Natural killer cell (primary cell): Measurements from ENCODE around the gene CACFD1. TPM values are rescaled to one million over a fixed set of nuclear protein-coding genes. Genes with fewer than 3 reads are reported as not detected.

Source experiments
- ATAC-seq, 3 donors: fragments of 150-1000 bp in 2 of 3; fragments of 200-7000 bp in 1 of 3; cut with Tn5 transposase; 1 replicate in 1 of 3; 2 replicates in 2 of 3; pipeline ENCODE4 v1.10.0; 2021; ENCODE audit warnings: mild to moderate bottlenecking in 2 of 3, moderate library complexity in 2 of 3
- DNase-seq, 2 donors: peaks; one replicate each; pipeline versions ENCODE4 v3.0.0 to v3.0.0-alpha.2; 2013 to 2021; ENCODE audit warnings: mixed read lengths in 1 of 2
- H3K27ac ChIP-seq: one replicate; pipeline ENCODE4 v1.5.1; 2013; ENCODE audit warnings: mild to moderate bottlenecking, low read length
- H3K27me3 ChIP-seq: one replicate; pipeline ENCODE4 v1.6.1; 2013; ENCODE audit warnings: low read length; ENCODE audit not compliant: control insufficient read depth, insufficient read depth
- H3K36me3 ChIP-seq: one replicate; pipeline ENCODE4 v1.6.1; 2013; ENCODE audit warnings: low read length; ENCODE audit not compliant: control insufficient read depth, insufficient read depth
- H3K4me1 ChIP-seq: one replicate; pipeline ENCODE4 v1.6.1; 2013; ENCODE audit warnings: low read length; ENCODE audit not compliant: control insufficient read depth, insufficient read depth
- H3K4me3 ChIP-seq: one replicate; pipeline ENCODE4 v1.5.1; 2013; ENCODE audit warnings: low read length
- H3K9me3 ChIP-seq: one replicate; pipeline ENCODE4 v1.6.1; 2013; ENCODE audit warnings: low read length; ENCODE audit not compliant: control insufficient read depth, insufficient read depth
- H3K27ac Mint-ChIP-seq, 2 donors: one replicate each; pipeline ENCODE4 v1.8.0; 2022; ENCODE audit warnings: mild to moderate bottlenecking in 2 of 2, mixed read lengths in 2 of 2, moderate library complexity in 1 of 2
- H3K27me3 Mint-ChIP-seq, 2 donors: one replicate each; pipeline ENCODE4 v1.8.0; 2022; ENCODE audit warnings: low read depth in 2 of 2, mixed read lengths in 2 of 2
- H3K36me3 Mint-ChIP-seq: one replicate; pipeline ENCODE4 v1.8.0; 2022; ENCODE audit warnings: mixed read lengths
- H3K4me1 Mint-ChIP-seq, 2 donors: one replicate each; pipeline ENCODE4 v1.8.0; 2022; ENCODE audit warnings: mixed read lengths in 2 of 2
- H3K4me3 Mint-ChIP-seq: one replicate; pipeline ENCODE4 v1.8.0; 2022; ENCODE audit warnings: mild to moderate bottlenecking, moderate library complexity, mixed read lengths
- H3K9me3 Mint-ChIP-seq, 2 donors: one replicate each; pipeline ENCODE4 v1.8.0; 2022; ENCODE audit warnings: mixed read lengths in 2 of 2
- CTCF ChIP-seq: fragments of 200-600 bp; IDR thresholded peaks from one replicate; pipeline ENCODE4 v1.8.0; 2022; ENCODE audit warnings: antibody characterized with exemption
- WGBS: methylation state at CpG from one replicate; pipeline ENCODE4 v1.1.7; 2013; ENCODE audit warnings: missing lambda C conversion rate; ENCODE audit not compliant: insufficient coverage; 5-methylcytosine and 5-hydroxymethylcytosine counted together
- intact Hi-C: fragments of 100-400 bp; cut with micrococcal nuclease; formaldehyde crosslinking; loops from one replicate; pipeline ENCODE4 v1.14.2; 2022
- total RNA-seq, 4 donors: library from RNA; stranded (reverse); fragments of 120-200 nt in 1 of 4; gene quantifications; one replicate each; pipeline versions ENCODE4 v1.2.3 to v1.2.4, GENCODE V29; 2013 to 2022

Gene CACFD1
- total RNA-seq, 3 donors from 2014 or later (not counting 1 experiment from before 2014, with no cell fraction given) = 4.5 to 8.3 (median 5.4) TPM

- Mint-ChIP-seq H3K36me3 (no peaks in the 10 kb centered on the region), H3K27me3 (peaks cover 8 to 22% of the 10 kb centered on the region in 2 donors), H3K4me1 (peaks cover 0 to 6% of the 10 kb centered on the region in 2 donors), H3K4me3 (peak overlapping the region; percentile 63), H3K9me3 (no peaks in the 10 kb centered on the region), H3K27ac (no peak overlapping the region)
- H3K27me3 ChIP-seq = peaks cover 8% of the 10 kb centered on the region
- no peak overlapping the region for H3K27ac ChIP-seq
- ATAC-seq (peak in 1 of 3 donors; percentile 31), DNase-seq (peak in 1 of 2 donors; percentile 37)
- H3K36me3 ChIP-seq = no peaks in the 10 kb centered on the region
- TF ChIP-seq CTCF = no peak
- H3K4me1 ChIP-seq = peaks cover 6% of the 10 kb centered on the region
- WGBS = 31% methylated on average over 49 of the region's 49 CpGs
- intact Hi-C loops = no loop called here
- H3K4me3 ChIP-seq = no peak overlapping the region
- H3K9me3 ChIP-seq = no peaks in the 10 kb centered on the region
These were observed 30.1 kb upstream of the CACFD1 start for GRCh38 chr9:133429641-133430161.

GRCh38 chr9:133430244-133430643 is 29.5 kb upstream of the CACFD1 start:
- Histone ChIP-seq H3K36me3 (no peaks in the 10 kb centered on the region), H3K9me3 (no peaks in the 10 kb centered on the region), H3K27me3 (peaks cover 8% of the 10 kb centered on the region), H3K27ac (no peak overlapping the region), H3K4me1 (peaks cover 6% of the 10 kb centered on the region), H3K4me3 (no peak overlapping the region)
- H3K27me3 Mint-ChIP-seq = peaks cover 8 to 22% of the 10 kb centered on the region in 2 donors
- no peak for TF ChIP-seq CTCF
- peaks cover 0 to 6% of the 10 kb centered on the region in 2 donors for H3K4me1 Mint-ChIP-seq
- no peak overlapping the region for H3K27ac Mint-ChIP-seq
- H3K36me3 Mint-ChIP-seq = no peaks in the 10 kb centered on the region
- no peak overlapping the region for H3K4me3 Mint-ChIP-seq
- H3K9me3 Mint-ChIP-seq = no peaks in the 10 kb centered on the region
- DNase-seq = no peak
- intact Hi-C loops = no loop called here
- no CpG with 5 or more reads among the region's 1 CpG for WGBS
- ATAC-seq = no peak

GRCh38 chr9:133433351-133433843 is 26.4 kb upstream of the CACFD1 start:
- H3K27ac Mint-ChIP-seq = no peak overlapping the region
- Histone ChIP-seq H3K9me3 (no peaks in the 10 kb centered on the region), H3K36me3 (no peaks in the 10 kb centered on the region), H3K4me1 (no peaks in the 10 kb centered on the region), H3K4me3 (no peak overlapping the region), H3K27ac (no peak overlapping the region), H3K27me3 (no peaks in the 10 kb centered on the region)
- H3K9me3 Mint-ChIP-seq = no peaks in the 10 kb centered on the region
- H3K27me3 Mint-ChIP-seq = peaks cover 0 to 3% of the 10 kb centered on the region in 2 donors
- 92% methylated on average over 11 of the region's 11 CpGs for WGBS
- no peak for ATAC-seq
- no peak for DNase-seq
- H3K36me3 Mint-ChIP-seq = no peaks in the 10 kb centered on the region
- H3K4me3 Mint-ChIP-seq = no peak overlapping the region
- TF ChIP-seq CTCF = no peak
- intact Hi-C loops = no loop called here
- peaks cover 0 to 6% of the 10 kb centered on the region in 2 donors for H3K4me1 Mint-ChIP-seq

- Mint-ChIP-seq H3K4me3 (no peak overlapping the region), H3K36me3 (no peaks in the 10 kb centered on the region), H3K9me3 (no peaks in the 10 kb centered on the region), H3K4me1 (no peaks in the 10 kb centered on the region), H3K27me3 (no peaks in the 10 kb centered on the region), H3K27ac (no peak overlapping the region)
- no peaks in the 10 kb centered on the region for H3K27me3 ChIP-seq
- no peak for TF ChIP-seq CTCF
- no peaks in the 10 kb centered on the region for H3K9me3 ChIP-seq
- intact Hi-C loops = no loop called here
- no peak for ATAC-seq
- peaks cover 7% of the 10 kb centered on the region for H3K4me1 ChIP-seq
- 94% methylated on average over 16 of the region's 16 CpGs for WGBS
- H3K4me3 ChIP-seq = no peak overlapping the region
- H3K36me3 ChIP-seq = no peaks in the 10 kb centered on the region
- H3K27ac ChIP-seq = no peak overlapping the region
- no peak for DNase-seq
These were observed 23.1 kb upstream of the CACFD1 start for GRCh38 chr9:133436681-133437080.
